ENCODE data around the gene GAB2.
"Not testable (repeated sequence)": the region's sequence is repeated elsewhere in the genome, so short reads cannot be mapped to it uniquely, and the experiment has no call there.

Gene GAB2

GRCh38 chr11:78179459-78180071 lies 238.1 kb downstream of the GAB2 start:
- H3K79me2 ChIP-seq (ENCODE audit: insufficient read depth, low read length), result no peaks in the 10 kb centered on the region
- H3K9me3 ChIP-seq (ENCODE audit: low read length), result no peaks in the 10 kb centered on the region
- H3K9ac ChIP-seq (ENCODE audit: low read length), result no peak overlapping the region
- H4K20me1 ChIP-seq (ENCODE audit: insufficient read depth, low read length), result no peaks in the 10 kb centered on the region
- no peaks in the 10 kb centered on the region for H3K9me2 ChIP-seq (ENCODE audit: low read depth, low read length)
- H3K36me3 ChIP-seq (ENCODE audit: insufficient read depth, low read length), result no peaks in the 10 kb centered on the region
- no peak for TF ChIP-seq CTCF (IDR thresholded peaks at IDR 0.05; ENCODE audit: low read length)
- TF ChIP-seq EZH2 (IDR thresholded peaks at IDR 0.05; ENCODE audit: borderline replicate concordance, low read length), result no peak
- H2AFZ ChIP-seq (ENCODE audit: low read length), result no peak overlapping the region
- H3K4me2 ChIP-seq (ENCODE audit: low read length), result no peak overlapping the region
- H3F3A ChIP-seq (ENCODE audit: insufficient read depth, low read length), result no peaks in the 10 kb centered on the region
- H3K27me3 ChIP-seq (ENCODE audit: insufficient read depth, low read length), result no peaks in the 10 kb centered on the region
- H3K4me1 ChIP-seq (ENCODE audit: insufficient read depth, low read length, severe bottlenecking), result no peaks in the 10 kb centered on the region
- no peak overlapping the region for H3K4me3 ChIP-seq (ENCODE audit: low read depth, low read length, poor library complexity, severe bottlenecking)
- no peak overlapping the region for H3K27ac ChIP-seq (ENCODE audit: low read depth, low read length, poor library complexity, severe bottlenecking)

GRCh38 chr11:78177216-78177615 lies 240.4 kb downstream of the GAB2 start:
- Histone ChIP-seq H4K20me1 (ENCODE audit: insufficient read depth, low read length) (no peaks in the 10 kb centered on the region), H3K27me3 (ENCODE audit: insufficient read depth, low read length) (no peaks in the 10 kb centered on the region), H3K9me2 (ENCODE audit: low read depth, low read length) (no peaks in the 10 kb centered on the region), H3K9ac (ENCODE audit: low read length) (no peak overlapping the region), H3K4me3 (ENCODE audit: low read depth, low read length, poor library complexity, severe bottlenecking) (no peak overlapping the region), H3F3A (ENCODE audit: insufficient read depth, low read length) (no peaks in the 10 kb centered on the region), H2AFZ (ENCODE audit: low read length) (no peak overlapping the region), H3K27ac (ENCODE audit: low read depth, low read length, poor library complexity, severe bottlenecking) (no peak overlapping the region), H3K9me3 (ENCODE audit: low read length) (no peaks in the 10 kb centered on the region), H3K4me1 (ENCODE audit: insufficient read depth, low read length, severe bottlenecking) (no peaks in the 10 kb centered on the region), H3K36me3 (ENCODE audit: insufficient read depth, low read length) (no peaks in the 10 kb centered on the region; the same call in 1 of the 2 replicates), H3K79me2 (ENCODE audit: insufficient read depth, low read length) (no peaks in the 10 kb centered on the region), H3K4me2 (ENCODE audit: low read length) (no peak overlapping the region)
- no peak for TF ChIP-seq EZH2 (IDR thresholded peaks at IDR 0.05; ENCODE audit: borderline replicate concordance, low read length)
- no peak for TF ChIP-seq CTCF (IDR thresholded peaks at IDR 0.05; ENCODE audit: low read length)

GRCh38 chr11:78176605-78177141 lies 240.9 kb downstream of the GAB2 start:
- no peaks in the 10 kb centered on the region for H3K4me1 ChIP-seq (ENCODE audit: insufficient read depth, low read length, severe bottlenecking)
- H3K9ac ChIP-seq (ENCODE audit: low read length), result no peak overlapping the region
- no peaks in the 10 kb centered on the region for H4K20me1 ChIP-seq (ENCODE audit: insufficient read depth, low read length)
- TF ChIP-seq CTCF (IDR thresholded peaks at IDR 0.05; ENCODE audit: low read length), result no peak
- no peak for TF ChIP-seq EZH2 (IDR thresholded peaks at IDR 0.05; ENCODE audit: borderline replicate concordance, low read length)
- H3F3A ChIP-seq (ENCODE audit: insufficient read depth, low read length), result no peaks in the 10 kb centered on the region
- no peak overlapping the region for H2AFZ ChIP-seq (ENCODE audit: low read length)
- H3K9me3 ChIP-seq (ENCODE audit: low read length), result no peaks in the 10 kb centered on the region
- no peak overlapping the region for H3K27ac ChIP-seq (ENCODE audit: low read depth, low read length, poor library complexity, severe bottlenecking)
- H3K9me2 ChIP-seq (ENCODE audit: low read depth, low read length), result no peaks in the 10 kb centered on the region
- H3K79me2 ChIP-seq (ENCODE audit: insufficient read depth, low read length), result no peaks in the 10 kb centered on the region
- no peak overlapping the region for H3K4me3 ChIP-seq (ENCODE audit: low read depth, low read length, poor library complexity, severe bottlenecking)
- H3K4me2 ChIP-seq (ENCODE audit: low read length), result no peak overlapping the region
- no peaks in the 10 kb centered on the region; the same call in 1 of the 2 replicates for H3K36me3 ChIP-seq (ENCODE audit: insufficient read depth, low read length)
- H3K27me3 ChIP-seq (ENCODE audit: insufficient read depth, low read length), result no peaks in the 10 kb centered on the region

GRCh38 chr11:78175862-78176261 lies 241.8 kb downstream of the GAB2 start:
- not testable (repeated sequence) for H3K27me3 ChIP-seq (ENCODE audit: insufficient read depth, low read length); H3K4me2 ChIP-seq (ENCODE audit: low read length); H3K79me2 ChIP-seq (ENCODE audit: insufficient read depth, low read length); H3K4me3 ChIP-seq (ENCODE audit: low read depth, low read length, poor library complexity, severe bottlenecking); H3K36me3 ChIP-seq (ENCODE audit: insufficient read depth, low read length); H3K9me2 ChIP-seq (ENCODE audit: low read depth, low read length); H2AFZ ChIP-seq (ENCODE audit: low read length); H3F3A ChIP-seq (ENCODE audit: insufficient read depth, low read length); H3K27ac ChIP-seq (ENCODE audit: low read depth, low read length, poor library complexity, severe bottlenecking); H3K9ac ChIP-seq (ENCODE audit: low read length); H3K4me1 ChIP-seq (ENCODE audit: insufficient read depth, low read length, severe bottlenecking); H3K9me3 ChIP-seq (ENCODE audit: low read length); H4K20me1 ChIP-seq (ENCODE audit: insufficient read depth, low read length)
